Measurements from ENCODE around the gene BTD.

Gene BTD

GRCh38 chr3:15654891-15655290 is 53.3 kb downstream of the BTD start:
- Histone ChIP-seq H3K4me3 (ENCODE audit: insufficient read length, low read depth) (no peak overlapping the region), H3K27me3 (ENCODE audit: insufficient read depth, insufficient read length) (no peaks in the 10 kb centered on the region)

DNA sequence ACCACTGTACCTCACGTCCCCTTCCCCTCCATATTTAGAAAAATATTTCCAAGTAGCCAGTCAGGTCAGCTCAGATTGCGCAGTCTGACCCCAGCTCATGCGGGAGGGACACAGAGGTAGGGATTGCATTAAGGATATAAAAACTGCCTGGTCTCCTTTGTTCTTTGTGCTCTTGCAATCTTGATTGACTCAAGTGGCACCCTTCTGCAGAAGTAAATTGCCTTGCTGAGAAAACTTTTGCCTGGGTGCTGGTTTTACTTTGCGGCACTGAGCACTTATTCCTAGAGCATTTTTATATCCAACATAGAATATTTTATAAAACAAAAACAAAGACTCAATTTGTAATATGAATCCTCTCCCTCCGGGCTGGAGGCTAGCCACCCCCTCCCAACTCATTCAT is 54.8 kb downstream of the BTD start:
- no peak for DNase-seq (ENCODE audit: low read depth, low spot score)
- Histone ChIP-seq H3K9me3 (ENCODE audit: insufficient read depth, low read length) (peaks cover 43% of the 10 kb centered on the region), H3K36me3 (ENCODE audit: insufficient read depth, insufficient read length, low read length) (no peaks in the 10 kb centered on the region), H3K9ac (ENCODE audit: insufficient read length, low read depth) (no peak overlapping the region), H3K4me3 (ENCODE audit: insufficient read length, low read depth) (no peak overlapping the region), H3K27me3 (ENCODE audit: insufficient read depth, insufficient read length) (no peaks in the 10 kb centered on the region), H3K4me1 (ENCODE audit: insufficient read depth, insufficient read length) (no peaks in the 10 kb centered on the region)
- TF ChIP-seq YY1 (IDR thresholded peaks at IDR 0.05; ENCODE audit: insufficient read depth, insufficient read length): no peak
- no peak for TF ChIP-seq SUZ12 (IDR thresholded peaks at IDR 0.05; ENCODE audit: extremely low read depth, insufficient read depth, insufficient read length)
- no peak for TF ChIP-seq ZNF274 (IDR thresholded peaks at IDR 0.05; ENCODE audit: low read depth, low read length)

More at GRCh38 chr3:15654891-15655290, 53.3 kb downstream of the BTD start:
- Histone ChIP-seq H3K9me3 (ENCODE audit: insufficient read depth, low read length) (peaks cover 43% of the 10 kb centered on the region), H3K9ac (ENCODE audit: insufficient read length, low read depth) (no peak overlapping the region), H3K36me3 (ENCODE audit: insufficient read depth, insufficient read length, low read length) (no peaks in the 10 kb centered on the region), H3K4me1 (ENCODE audit: insufficient read depth, insufficient read length) (no peaks in the 10 kb centered on the region)
- TF ChIP-seq ZNF274 (IDR thresholded peaks at IDR 0.05; ENCODE audit: low read depth, low read length) (no peak), YY1 (IDR thresholded peaks at IDR 0.05; ENCODE audit: insufficient read depth, insufficient read length) (no peak), SUZ12 (IDR thresholded peaks at IDR 0.05; ENCODE audit: extremely low read depth, insufficient read depth, insufficient read length) (no peak)
- DNase-seq (ENCODE audit: low read depth, low spot score): no peak

- no peaks in the 10 kb centered on the region for H3K27me3 ChIP-seq (ENCODE audit: insufficient read depth, insufficient read length)
- H3K36me3 ChIP-seq (ENCODE audit: insufficient read depth, insufficient read length, low read length): no peaks in the 10 kb centered on the region
- no peaks in the 10 kb centered on the region for H3K4me1 ChIP-seq (ENCODE audit: insufficient read depth, insufficient read length)
- H3K4me3 ChIP-seq (ENCODE audit: insufficient read length, low read depth): no peak overlapping the region
- peaks cover 43% of the 10 kb centered on the region for H3K9me3 ChIP-seq (ENCODE audit: insufficient read depth, low read length)
- TF ChIP-seq SUZ12 (IDR thresholded peaks at IDR 0.05; ENCODE audit: extremely low read depth, insufficient read depth, insufficient read length) (no peak), YY1 (IDR thresholded peaks at IDR 0.05; ENCODE audit: insufficient read depth, insufficient read length) (no peak), ZNF274 (IDR thresholded peaks at IDR 0.05; ENCODE audit: low read depth, low read length) (no peak)
- no peak overlapping the region for H3K9ac ChIP-seq (ENCODE audit: insufficient read length, low read depth)
- no peak for DNase-seq (ENCODE audit: low read depth, low spot score)
These were observed 55.5 kb downstream of the BTD start for GRCh38 chr3:15657016-15657415.

DNA sequence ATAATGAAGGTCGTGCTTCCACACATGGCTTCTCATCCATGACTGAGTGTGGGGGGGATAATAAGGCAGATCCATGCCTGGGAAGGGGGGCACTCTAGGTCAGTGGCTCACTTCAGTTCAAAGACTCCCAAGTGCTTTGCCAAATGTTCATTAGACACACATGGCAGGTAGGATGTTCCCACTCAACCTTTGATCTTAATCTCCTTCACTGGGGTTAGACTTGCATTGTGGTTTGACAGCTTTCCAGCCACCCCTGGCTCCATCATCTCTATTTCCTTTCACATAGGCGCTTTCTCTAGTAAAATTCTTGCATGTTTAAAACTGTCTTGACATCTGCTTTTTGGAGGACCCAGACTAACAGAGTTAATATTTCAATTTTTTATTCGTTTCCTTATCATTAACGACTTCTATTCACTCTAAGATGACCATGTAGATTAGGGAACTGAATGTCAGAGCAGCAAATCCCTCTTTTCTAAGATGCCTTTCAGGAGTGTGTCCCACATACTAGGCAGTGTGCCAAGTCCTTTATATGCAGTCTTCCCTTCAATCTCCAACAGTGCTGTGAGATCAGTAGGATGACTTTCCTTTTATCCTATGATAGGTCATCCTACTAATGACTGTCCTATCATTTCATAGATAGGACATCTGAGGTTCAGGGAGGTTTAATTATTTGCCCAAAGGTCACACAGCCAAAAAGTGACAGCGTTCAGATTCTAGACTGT is 57.9 kb downstream of the BTD start:
- Histone ChIP-seq H3K36me3 (ENCODE audit: insufficient read depth, insufficient read length, low read length) (no peaks in the 10 kb centered on the region), H3K9me3 (ENCODE audit: insufficient read depth, low read length) (peaks cover 38% of the 10 kb centered on the region), H3K4me1 (ENCODE audit: insufficient read depth, insufficient read length) (no peaks in the 10 kb centered on the region), H3K27me3 (ENCODE audit: insufficient read depth, insufficient read length) (no peaks in the 10 kb centered on the region), H3K9ac (ENCODE audit: insufficient read length, low read depth) (no peak overlapping the region), H3K4me3 (ENCODE audit: insufficient read length, low read depth) (no peak overlapping the region)
- no peak for DNase-seq (ENCODE audit: low read depth, low spot score)
- TF ChIP-seq YY1 (IDR thresholded peaks at IDR 0.05; ENCODE audit: insufficient read depth, insufficient read length) (no peak), SUZ12 (IDR thresholded peaks at IDR 0.05; ENCODE audit: extremely low read depth, insufficient read depth, insufficient read length) (no peak), ZNF274 (IDR thresholded peaks at IDR 0.05; ENCODE audit: low read depth, low read length) (no peak)

DNA sequence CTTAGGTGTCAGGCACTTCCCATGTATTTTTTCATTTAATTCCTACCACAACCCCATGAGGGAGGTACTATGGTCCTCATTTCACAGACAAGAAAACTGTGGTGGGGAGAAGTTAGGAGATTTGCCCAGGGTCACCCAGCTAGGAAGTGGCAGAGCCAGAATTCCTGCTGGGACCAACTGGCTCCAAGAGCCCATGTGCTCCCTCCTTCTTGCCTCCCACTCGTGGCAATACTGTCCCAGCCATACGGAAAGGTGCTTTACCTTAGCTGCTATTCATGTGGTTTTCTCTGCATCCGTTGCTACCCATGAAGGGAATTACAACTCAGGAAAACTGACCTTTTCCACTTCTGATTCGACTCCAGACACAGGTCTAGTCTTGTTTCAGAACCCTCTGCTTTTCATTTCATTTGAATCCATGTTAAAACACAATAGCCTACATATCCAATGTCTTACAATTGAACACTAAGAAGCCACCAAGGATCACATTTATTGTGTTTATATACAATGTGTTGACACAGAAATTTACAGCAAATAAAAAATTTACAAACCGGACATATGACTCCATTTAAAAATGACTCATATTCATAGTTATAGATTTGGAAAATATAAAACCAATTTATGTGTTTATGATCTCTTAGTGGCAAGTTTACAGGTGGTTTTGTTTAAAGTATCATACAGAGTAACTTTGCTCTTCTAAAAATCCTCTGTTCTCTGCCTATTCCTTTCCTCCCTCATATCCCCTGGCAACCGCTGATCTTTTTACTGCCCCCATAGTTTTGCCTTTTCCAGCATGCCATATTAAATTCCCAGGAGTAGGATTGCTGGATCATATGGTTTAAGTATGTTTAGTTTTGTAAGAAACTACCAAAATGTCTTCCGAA is 58.8 kb downstream of the BTD start:
- no peak overlapping the region for H3K9ac ChIP-seq (ENCODE audit: insufficient read length, low read depth)
- H3K27me3 ChIP-seq (ENCODE audit: insufficient read depth, insufficient read length): no peaks in the 10 kb centered on the region
- peaks cover 30% of the 10 kb centered on the region for H3K9me3 ChIP-seq (ENCODE audit: insufficient read depth, low read length)
- H3K4me1 ChIP-seq (ENCODE audit: insufficient read depth, insufficient read length): no peaks in the 10 kb centered on the region
- no peak overlapping the region for H3K4me3 ChIP-seq (ENCODE audit: insufficient read length, low read depth)
- no peak for DNase-seq (ENCODE audit: low read depth, low spot score)
- no peaks in the 10 kb centered on the region for H3K36me3 ChIP-seq (ENCODE audit: insufficient read depth, insufficient read length, low read length)
- TF ChIP-seq YY1 (IDR thresholded peaks at IDR 0.05; ENCODE audit: insufficient read depth, insufficient read length) (no peak), SUZ12 (IDR thresholded peaks at IDR 0.05; ENCODE audit: extremely low read depth, insufficient read depth, insufficient read length) (no peak), ZNF274 (IDR thresholded peaks at IDR 0.05; ENCODE audit: low read depth, low read length) (no peak)

DNA sequence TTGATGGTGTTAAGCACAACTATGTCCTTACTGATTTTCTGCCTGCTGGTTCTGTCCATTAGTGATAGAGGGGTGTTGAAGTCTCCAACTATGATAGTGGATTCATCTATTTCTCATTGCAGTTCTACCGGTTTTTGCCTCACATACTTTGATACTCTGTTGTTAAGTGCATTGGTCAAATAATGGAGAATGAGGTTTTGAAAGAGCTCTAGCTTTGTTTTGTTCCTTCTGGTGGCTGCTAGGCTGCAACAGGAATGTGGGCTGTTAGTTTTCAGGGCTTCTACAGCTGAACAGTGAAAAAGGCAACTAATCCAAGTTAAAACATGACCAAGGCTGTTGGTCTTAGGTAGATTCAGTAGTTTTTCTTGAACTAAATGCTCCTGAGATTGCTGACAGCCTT is 62.6 kb downstream of the BTD start:
- no peak for TF ChIP-seq ZNF274 (IDR thresholded peaks at IDR 0.05; ENCODE audit: low read depth, low read length)
- TF ChIP-seq SUZ12 (IDR thresholded peaks at IDR 0.05; ENCODE audit: extremely low read depth, insufficient read depth, insufficient read length): no peak
- no peak for TF ChIP-seq YY1 (IDR thresholded peaks at IDR 0.05; ENCODE audit: insufficient read depth, insufficient read length)
- H3K9me3 ChIP-seq (ENCODE audit: insufficient read depth, low read length): no peaks in the 10 kb centered on the region
- DNase-seq (ENCODE audit: low read depth, low spot score): no peak
- H3K36me3 ChIP-seq (ENCODE audit: insufficient read depth, insufficient read length, low read length): peaks cover 6% of the 10 kb centered on the region
- no peak overlapping the region for H3K9ac ChIP-seq (ENCODE audit: insufficient read length, low read depth)
- no peak overlapping the region for H3K4me3 ChIP-seq (ENCODE audit: insufficient read length, low read depth)
- no peaks in the 10 kb centered on the region for H3K4me1 ChIP-seq (ENCODE audit: insufficient read depth, insufficient read length)
- H3K27me3 ChIP-seq (ENCODE audit: insufficient read depth, insufficient read length): no peaks in the 10 kb centered on the region

Data from NT2/D1 (cell line).